Transverse colon (tissue), 4 donors: Measurements from ENCODE around the gene TEDC1. TPM values are rescaled to one million over a fixed set of nuclear protein-coding genes. Genes with fewer than 3 reads are reported as not detected.

Source experiments
- DNase-seq: peaks from one replicate; pipeline ENCODE4 v3.0.0-alpha.2; 2019
- H3K27ac ChIP-seq, 4 donors: fragments of 200-600 bp; sonication (generic); 2 replicates each; pipeline ENCODE4 v1.5.1; 2016 to 2018; ENCODE audit warnings: inconsistent platforms in 4 of 4
- H3K27me3 ChIP-seq: fragments of 200-600 bp; sonication (generic); 2 replicates; pipeline ENCODE4 v1.5.1; 2017; ENCODE audit warnings: inconsistent platforms
- H3K36me3 ChIP-seq, 4 donors: fragments of 200-600 bp; sonication (generic); 2 replicates each; pipeline ENCODE4 v1.5.1; 2017 to 2019; ENCODE audit warnings: inconsistent platforms in 4 of 4
- H3K4me1 ChIP-seq, 4 donors: fragments of 200-600 bp; sonication (generic); 2 replicates each; pipeline ENCODE4 v1.5.1; 2017 to 2020; ENCODE audit warnings: inconsistent platforms in 4 of 4
- H3K4me3 ChIP-seq, 4 donors: fragments of 200-600 bp; sonication (generic); 1 replicate in 1 of 4; 2 replicates in 3 of 4; pipeline versions ENCODE4 v1.5.1 to v1.6.1; 2017 to 2019; ENCODE audit warnings: inconsistent platforms in 4 of 4
- H3K9me3 ChIP-seq, 2 donors: fragments of 200-600 bp; sonication (generic); 2 replicates each; pipeline ENCODE4 v1.5.1; 2017 to 2019; ENCODE audit warnings: inconsistent platforms in 2 of 2
- CTCF ChIP-seq, 5 experiments: fragments of 200-600 bp in 3 of 5; fragments of 450-650 bp in 2 of 5; sonication (generic) in 3 of 5; IDR thresholded peaks; 1 replicate in 2 of 5; 2 replicates in 3 of 5; pipeline ENCODE4 v1.5.1; 2016 to 2017; ENCODE audit warnings: antibody characterized with exemption in 5 of 5, inconsistent platforms in 3 of 5, mild to moderate bottlenecking in 2 of 5, moderate library complexity in 1 of 5
- EP300 ChIP-seq: sonication (generic); formaldehyde crosslinking; IDR thresholded peaks from one replicate; pipeline ENCODE4 v1.6.1; 2017; ENCODE audit warnings: antibody characterized with exemption, low read depth
- POLR2A ChIP-seq: fragments of 450-650 bp; IDR thresholded peaks from one replicate; pipeline ENCODE4 v1.6.1; 2016; ENCODE audit warnings: antibody characterized with exemption, mild to moderate bottlenecking, moderate library complexity
- POLR2AphosphoS5 ChIP-seq, 3 donors: sonication (generic); formaldehyde crosslinking; IDR thresholded peaks; one replicate each; pipeline ENCODE4 v1.6.1; 2016; ENCODE audit warnings: antibody characterized with exemption in 3 of 3
- WGBS, 2 donors: methylation state at CpG; one replicate each; pipeline ENCODE4 v1.1.5; 2018; ENCODE audit warnings: low coverage in 1 of 2; 5-methylcytosine and 5-hydroxymethylcytosine counted together
- in situ Hi-C, 4 donors: fragments of 200-750 bp; cut with MboI; loops; one replicate each; pipeline versions ENCODE4 v1.15.0 to v1.15.1; 2017; ENCODE audit warnings: low sequenced_read_pairs in 3 of 4, low pct_ligation_motif_present in 1 of 4, low pct_unique_long_range_greater_than_20kb in 1 of 4
- intact Hi-C: fragments of 100-400 bp; cut with DNase I; formaldehyde crosslinking; loops from one replicate; pipeline ENCODE4 v1.15.1; 2023; ENCODE audit warnings: low total_unique reads
- total RNA-seq, 4 donors: library from RNA; depleted of rRNA; stranded (reverse); fragments of >200 nt; gene quantifications; one replicate each; pipeline ENCODE4 v1.1.0, GENCODE V29; 2016

Gene TEDC1
- total RNA-seq, 4 donors from 2014 or later: 10.8 to 52.9 (median 29.5) TPM

GRCh38 chr14:105458571-105458970 lies 32.5 kb upstream of the TEDC1 start:
- 78% methylated on average over 13 of the region's 14 CpGs; no CpG with 5 or more reads in 1 of the 2 donors for WGBS, 2 donors
- H3K4me3 ChIP-seq: no peak overlapping the region
- intact Hi-C loops (no loop called here), in situ Hi-C loops (no loop called here)
- H3K4me1 ChIP-seq: no peaks in the 10 kb centered on the region
- no peak overlapping the region for H3K27ac ChIP-seq
- H3K36me3 ChIP-seq: peaks cover 0 to 16% (median 6%) of the 10 kb centered on the region in 4 donors
- no peaks in the 10 kb centered on the region for H3K27me3 ChIP-seq
- DNase-seq: no peak
- H3K9me3 ChIP-seq: no peaks in the 10 kb centered on the region
- TF ChIP-seq POLR2AphosphoS5 (IDR thresholded peaks at IDR 0.05) (no peak), EP300 (no peak), POLR2A (no peak), CTCF (IDR thresholded peaks at IDR 0.05) (no peak)

- in situ Hi-C loops (no loop called here), intact Hi-C loops (no loop called here)
- no peaks in the 10 kb centered on the region for H3K9me3 ChIP-seq
- no peaks in the 10 kb centered on the region for H3K4me1 ChIP-seq
- H3K36me3 ChIP-seq: peaks cover 0 to 31% (median 7%) of the 10 kb centered on the region in 4 donors
- TF ChIP-seq EP300: no peak
- TF ChIP-seq CTCF (IDR thresholded peaks at IDR 0.05): no peak
- no peak for TF ChIP-seq POLR2A
- TF ChIP-seq POLR2AphosphoS5 (IDR thresholded peaks at IDR 0.05): no peak
- DNase-seq: no peak
- H3K27ac ChIP-seq: no peak overlapping the region
- no peak overlapping the region for H3K4me3 ChIP-seq
- 97% methylated on average over 14 of the region's 17 CpGs; no CpG with 5 or more reads in 1 of the 2 donors for WGBS, 2 donors
- H3K27me3 ChIP-seq: no peaks in the 10 kb centered on the region
Observed at GRCh38 chr14:105460116-105460515, 30.9 kb upstream of the TEDC1 start.

GRCh38 chr14:105460616-105461015 lies 30.4 kb upstream of the TEDC1 start:
- in situ Hi-C loops: no loop called here
- intact Hi-C loops: no loop called here

GRCh38 chr14:105461903-105462302 lies 29.1 kb upstream of the TEDC1 start:
- Histone ChIP-seq H3K9me3 (no peaks in the 10 kb centered on the region), H3K27me3 (no peaks in the 10 kb centered on the region), H3K27ac (no peak overlapping the region), H3K4me1 (no peaks in the 10 kb centered on the region), H3K36me3 (peaks cover 0 to 31% (median 7%) of the 10 kb centered on the region in 4 donors), H3K4me3 (no peak overlapping the region)
- intact Hi-C loops: no loop called here
- DNase-seq: no peak
- in situ Hi-C loops: no loop called here
- TF ChIP-seq CTCF (IDR thresholded peaks at IDR 0.05) (no peak), EP300 (no peak), POLR2A (no peak), POLR2AphosphoS5 (IDR thresholded peaks at IDR 0.05) (no peak)
- WGBS, 2 donors: 96% methylated on average over 18 of the region's 18 CpGs; no CpG with 5 or more reads in 1 of the 2 donors

More at GRCh38 chr14:105460616-105461015, 30.4 kb upstream of the TEDC1 start:
- H3K4me1 ChIP-seq: no peaks in the 10 kb centered on the region
- 99% methylated on average over 15 of the region's 17 CpGs; no CpG with 5 or more reads in 1 of the 2 donors for WGBS, 2 donors
- no peak for TF ChIP-seq CTCF (IDR thresholded peaks at IDR 0.05)
- no peak for TF ChIP-seq POLR2AphosphoS5 (IDR thresholded peaks at IDR 0.05)
- no peak for TF ChIP-seq POLR2A
- no peak for TF ChIP-seq EP300
- no peak for DNase-seq
- peaks cover 0 to 31% (median 7%) of the 10 kb centered on the region in 4 donors for H3K36me3 ChIP-seq
- H3K9me3 ChIP-seq: no peaks in the 10 kb centered on the region
- H3K27me3 ChIP-seq: no peaks in the 10 kb centered on the region
- no peak overlapping the region for H3K4me3 ChIP-seq
- H3K27ac ChIP-seq: no peak overlapping the region
